Measurements from ENCODE around the gene BDNF. TPM values are rescaled to one million over a fixed set of nuclear protein-coding genes. Genes with fewer than 3 reads are reported as not detected.
"Not testable (repeated sequence)": the region's sequence is repeated elsewhere in the genome, so short reads cannot be mapped to it uniquely, and the experiment has no call there.

Gene BDNF
- total RNA-seq, 2 donors from 2014 or later: not detected

DNA sequence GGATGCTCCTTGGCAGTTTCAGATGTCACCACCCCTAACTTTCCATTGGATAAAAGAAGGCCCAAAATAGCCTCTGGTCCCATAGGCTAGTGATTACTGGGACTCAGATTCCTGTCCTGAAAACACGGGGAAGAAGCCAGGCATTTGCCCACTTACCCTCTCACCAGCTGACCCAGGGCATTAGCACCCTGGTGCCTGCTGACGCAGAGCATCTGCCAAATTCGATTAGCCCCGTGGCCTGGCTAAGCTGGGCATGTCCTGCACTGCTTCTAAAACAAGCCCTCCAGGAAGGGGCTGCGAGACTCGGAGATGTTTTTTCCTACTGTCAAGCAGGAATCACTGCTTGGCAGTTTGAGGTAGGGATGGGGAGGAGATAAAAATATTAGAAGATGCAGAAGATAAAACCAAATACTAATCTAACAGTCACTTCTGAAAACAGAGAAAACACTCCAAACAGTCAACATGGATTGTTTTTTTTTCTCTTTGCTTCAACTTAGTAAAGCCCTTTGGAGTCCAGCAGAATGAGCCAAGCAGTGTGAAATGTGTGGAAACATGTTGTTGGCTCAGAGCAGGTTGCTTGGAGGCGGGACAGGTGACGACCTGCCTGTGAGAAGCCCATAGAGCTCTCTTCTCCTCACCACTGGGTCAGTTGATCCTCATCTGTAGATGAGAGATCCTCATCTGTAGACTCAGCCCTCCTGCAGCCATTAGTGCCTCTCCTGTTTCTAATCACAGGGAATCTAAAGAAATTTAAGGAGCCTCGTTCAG, 54.0 kb downstream of the BDNF start:
- Mint-ChIP-seq H3K27me3 (no peaks in the 10 kb centered on the region), H3K36me3 (no peaks in the 10 kb centered on the region), H3K4me3 (no peak overlapping the region), H3K9me3 (peaks cover 5% of the 10 kb centered on the region), H3K27ac (no peak overlapping the region), H3K4me1 (ENCODE audit: low read depth in 2 of 2) (no peaks in the 10 kb centered on the region)
- ATAC-seq: no peak
- no peak for DNase-seq (ENCODE audit: low spot score)

DNA sequence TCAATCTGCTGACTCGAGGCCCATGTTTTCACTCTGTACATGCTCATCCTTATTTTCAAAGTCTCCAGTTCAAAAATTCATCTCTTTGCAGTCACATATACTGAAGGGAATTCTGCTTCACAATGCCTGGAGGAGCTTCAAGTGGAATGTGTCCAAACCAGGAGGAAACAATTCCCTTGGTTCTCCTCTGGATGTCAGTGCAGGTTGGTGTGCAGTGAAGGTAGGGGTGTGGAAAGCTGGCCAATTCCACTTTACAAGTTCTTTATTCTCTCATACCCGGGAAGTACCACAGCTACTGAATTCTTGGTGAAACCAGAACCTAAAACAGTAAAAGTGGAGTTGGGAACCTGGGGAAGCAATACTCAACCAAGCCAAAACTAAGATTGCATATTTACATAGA, 57.3 kb downstream of the BDNF start:
- H3K27ac Mint-ChIP-seq: no peak overlapping the region
- DNase-seq (ENCODE audit: low spot score) (no peak), ATAC-seq (no peak)
- no peaks in the 10 kb centered on the region for H3K4me1 Mint-ChIP-seq (ENCODE audit: low read depth in 2 of 2)
- H3K4me3 Mint-ChIP-seq: no peak overlapping the region
- peaks cover 5% of the 10 kb centered on the region for H3K9me3 Mint-ChIP-seq
- H3K27me3 Mint-ChIP-seq: no peaks in the 10 kb centered on the region
- no peaks in the 10 kb centered on the region for H3K36me3 Mint-ChIP-seq

DNA sequence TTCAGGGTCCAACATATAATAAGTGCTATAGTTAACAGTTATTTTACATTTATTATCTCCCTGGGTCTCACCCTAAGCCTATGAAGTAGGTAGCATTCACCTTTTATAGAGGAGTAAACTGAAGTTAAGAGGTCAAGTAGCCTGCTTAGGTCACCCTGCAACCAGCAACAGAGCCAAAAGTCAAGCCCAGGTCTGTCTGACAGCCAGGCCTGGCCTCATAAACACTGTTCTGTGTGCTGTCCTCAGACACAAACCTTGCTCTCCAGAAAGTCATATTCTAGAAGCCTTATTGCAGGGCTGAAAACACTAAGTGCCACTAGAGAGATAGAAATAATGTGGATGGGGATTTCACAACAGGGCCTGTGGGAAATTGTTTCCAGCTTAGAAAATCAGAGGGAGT, 59.3 kb downstream of the BDNF start:
- ATAC-seq (no peak), DNase-seq (ENCODE audit: low spot score) (no peak)
- Mint-ChIP-seq H3K36me3 (peaks cover 7% of the 10 kb centered on the region), H3K27me3 (no peaks in the 10 kb centered on the region), H3K4me1 (ENCODE audit: low read depth in 2 of 2) (no peaks in the 10 kb centered on the region), H3K9me3 (peaks cover 14% of the 10 kb centered on the region), H3K4me3 (no peak overlapping the region), H3K27ac (no peak overlapping the region)

DNA sequence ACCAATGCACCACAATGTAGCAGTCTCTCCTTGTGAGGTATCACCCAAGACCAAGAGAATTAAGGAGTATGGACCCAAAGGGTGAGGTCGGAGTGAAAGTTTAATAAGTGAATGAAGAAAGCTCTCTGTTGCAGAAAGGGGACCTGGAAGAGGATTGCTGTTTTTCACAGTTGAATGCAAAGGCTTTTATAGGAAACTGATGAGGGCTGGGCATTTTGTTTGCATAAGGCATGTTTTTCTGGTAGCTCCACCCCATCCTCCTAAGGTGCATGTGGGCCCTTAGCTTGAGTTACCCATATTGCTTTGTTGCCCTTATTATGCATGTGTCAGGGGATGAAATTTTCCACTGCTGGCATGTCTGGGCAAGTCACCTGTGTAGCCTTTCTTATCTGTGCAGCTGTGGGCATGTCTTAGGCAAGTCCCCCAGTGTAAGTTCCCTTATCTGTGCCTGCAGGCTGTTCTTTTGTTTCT, 64.7 kb downstream of the BDNF start:
- no peaks in the 10 kb centered on the region for H3K4me1 Mint-ChIP-seq (ENCODE audit: low read depth in 2 of 2)
- peaks cover 27% of the 10 kb centered on the region for H3K9me3 Mint-ChIP-seq
- no peak overlapping the region for H3K4me3 Mint-ChIP-seq
- DNase-seq (ENCODE audit: low spot score) (no peak), ATAC-seq (no peak)
- H3K36me3 Mint-ChIP-seq: peaks cover 7% of the 10 kb centered on the region
- H3K27me3 Mint-ChIP-seq: no peaks in the 10 kb centered on the region
- no peak overlapping the region for H3K27ac Mint-ChIP-seq

DNA sequence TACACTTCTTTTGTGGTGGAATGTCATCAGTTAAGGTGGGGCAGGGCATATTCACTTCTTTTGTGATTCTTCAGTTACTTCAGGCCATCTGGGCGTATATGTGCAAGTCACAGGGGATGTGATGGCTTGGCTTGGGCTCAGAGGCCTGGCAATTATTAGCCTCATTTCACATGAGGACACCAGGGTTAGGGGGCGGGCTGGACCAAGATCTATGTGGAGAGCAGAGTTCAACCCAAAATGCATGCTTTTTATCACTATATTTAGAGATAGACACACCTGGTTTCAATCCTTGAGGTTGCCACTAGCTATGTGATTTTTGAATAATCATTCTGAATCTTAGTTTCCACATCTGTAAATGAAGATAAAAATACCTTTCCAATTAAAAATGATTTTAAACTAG, 65.5 kb downstream of the BDNF start:
- not testable (repeated sequence) for H3K4me1 Mint-ChIP-seq (ENCODE audit: low read depth in 2 of 2); DNase-seq (ENCODE audit: low spot score); H3K27me3 Mint-ChIP-seq; H3K36me3 Mint-ChIP-seq; H3K27ac Mint-ChIP-seq; H3K4me3 Mint-ChIP-seq; ATAC-seq
- H3K9me3 Mint-ChIP-seq: peaks cover 31% of the 10 kb centered on the region

DNA sequence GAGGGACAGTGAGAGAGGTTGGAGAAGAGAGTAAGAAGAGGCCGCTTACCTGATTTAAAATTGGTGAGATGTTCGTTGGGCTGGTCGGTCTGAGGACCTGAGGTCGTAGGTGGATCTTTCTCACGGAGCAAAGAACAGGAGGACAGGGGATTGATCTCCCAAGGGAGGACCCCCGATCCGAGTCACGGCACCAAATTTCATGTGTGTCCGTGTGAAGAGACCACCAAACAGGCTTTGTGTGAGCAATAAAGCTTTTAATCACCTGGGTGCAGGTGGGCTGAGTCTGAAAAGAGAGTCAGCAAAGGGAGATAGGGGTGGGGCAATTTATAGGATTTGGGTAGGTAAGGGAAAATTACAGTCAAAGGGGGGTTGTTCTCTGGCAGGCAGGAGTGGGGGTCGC, 66.0 kb downstream of the BDNF start:
- H3K4me1 Mint-ChIP-seq (ENCODE audit: low read depth in 2 of 2); ATAC-seq; H3K36me3 Mint-ChIP-seq; H3K27me3 Mint-ChIP-seq; H3K4me3 Mint-ChIP-seq; H3K27ac Mint-ChIP-seq; DNase-seq (ENCODE audit: low spot score): not testable (repeated sequence)
- peaks cover 35% of the 10 kb centered on the region for H3K9me3 Mint-ChIP-seq

DNA sequence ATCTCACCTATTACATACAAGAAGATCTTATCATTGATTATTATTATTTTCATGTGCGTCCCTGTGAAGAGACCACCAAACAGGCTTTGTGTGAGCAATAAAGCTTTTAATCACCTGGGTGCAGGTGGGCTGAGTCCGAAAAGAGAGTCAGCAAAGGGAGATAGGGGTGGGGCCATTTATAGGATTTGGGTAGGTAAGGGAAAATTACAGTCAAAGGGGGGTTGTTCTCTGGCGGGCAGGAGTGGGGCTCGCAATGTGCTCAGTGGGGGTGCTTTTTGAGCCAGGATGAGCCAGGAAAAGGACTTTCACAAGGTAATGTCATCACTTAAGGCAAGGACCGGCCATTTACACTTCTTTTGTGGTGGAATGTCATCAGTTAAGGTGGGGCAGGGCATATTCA, 71.2 kb downstream of the BDNF start:
- H3K4me3 Mint-ChIP-seq; ATAC-seq; H3K4me1 Mint-ChIP-seq (ENCODE audit: low read depth in 2 of 2); DNase-seq (ENCODE audit: low spot score); H3K36me3 Mint-ChIP-seq; H3K27me3 Mint-ChIP-seq; H3K27ac Mint-ChIP-seq: not testable (repeated sequence)
- H3K9me3 Mint-ChIP-seq: peaks cover 28% of the 10 kb centered on the region

DNA sequence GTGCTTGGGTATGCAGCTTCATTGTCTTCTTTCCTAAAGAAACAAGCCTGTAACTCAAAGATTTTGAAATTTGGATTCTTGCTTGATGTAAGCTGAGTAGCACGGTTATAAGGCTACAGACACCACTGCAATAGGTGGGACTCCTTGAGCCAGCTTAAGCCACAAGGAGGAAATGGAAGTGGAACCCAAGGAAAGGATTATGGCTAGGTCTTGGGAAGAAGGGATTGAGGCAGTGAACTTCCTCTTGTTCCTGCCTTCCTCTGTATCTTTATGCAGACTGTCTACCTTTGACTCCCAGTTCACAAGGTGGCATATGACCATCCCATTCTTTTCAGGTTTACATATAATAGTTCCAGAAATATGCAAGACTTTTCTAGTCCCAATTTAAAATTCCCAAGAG, 72.3 kb downstream of the BDNF start:
- peaks cover 31% of the 10 kb centered on the region for H3K9me3 Mint-ChIP-seq
- no peaks in the 10 kb centered on the region for H3K4me1 Mint-ChIP-seq (ENCODE audit: low read depth in 2 of 2)
- no peaks in the 10 kb centered on the region for H3K36me3 Mint-ChIP-seq
- no peaks in the 10 kb centered on the region for H3K27me3 Mint-ChIP-seq
- no peak for DNase-seq (ENCODE audit: low spot score)
- no peak overlapping the region for H3K4me3 Mint-ChIP-seq
- H3K27ac Mint-ChIP-seq: no peak overlapping the region
- ATAC-seq: no peak

DNA sequence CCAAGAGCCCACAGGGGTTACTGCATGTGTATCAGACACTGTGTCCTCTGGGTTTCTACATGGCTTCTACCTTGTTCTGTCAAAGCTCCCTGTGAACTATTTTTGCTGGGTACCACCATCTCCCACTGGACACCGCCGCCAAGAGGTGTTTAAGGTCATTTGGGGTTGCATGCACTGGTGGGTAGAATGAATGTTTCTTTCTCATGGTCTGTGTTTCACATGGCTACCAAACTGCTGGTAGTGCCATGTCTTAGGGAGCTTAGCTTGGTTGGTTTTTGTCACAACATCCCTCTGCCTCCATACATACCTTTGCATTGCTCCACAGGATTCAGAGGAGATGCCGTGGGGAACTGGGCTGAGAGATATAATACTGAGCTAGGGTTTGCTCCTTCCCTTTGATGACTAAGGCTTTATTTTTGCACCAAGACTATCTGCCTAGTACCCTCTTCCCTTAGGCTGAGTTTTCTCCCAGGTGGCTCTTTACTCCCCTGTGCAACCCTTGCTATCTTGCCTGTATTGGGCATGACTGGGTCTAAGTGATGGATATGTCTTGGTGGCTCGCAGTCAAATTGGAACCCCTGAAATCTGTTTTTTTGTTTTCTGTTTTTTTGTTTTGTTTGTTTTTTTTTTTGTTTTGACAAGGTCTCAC, 73.2 kb downstream of the BDNF start:
- Mint-ChIP-seq H3K4me3 (no peak overlapping the region), H3K9me3 (peaks cover 29% of the 10 kb centered on the region), H3K27ac (no peak overlapping the region), H3K4me1 (ENCODE audit: low read depth in 2 of 2) (no peaks in the 10 kb centered on the region), H3K36me3 (no peaks in the 10 kb centered on the region), H3K27me3 (no peaks in the 10 kb centered on the region)
- ATAC-seq: no peak
- DNase-seq (ENCODE audit: low spot score): no peak

DNA sequence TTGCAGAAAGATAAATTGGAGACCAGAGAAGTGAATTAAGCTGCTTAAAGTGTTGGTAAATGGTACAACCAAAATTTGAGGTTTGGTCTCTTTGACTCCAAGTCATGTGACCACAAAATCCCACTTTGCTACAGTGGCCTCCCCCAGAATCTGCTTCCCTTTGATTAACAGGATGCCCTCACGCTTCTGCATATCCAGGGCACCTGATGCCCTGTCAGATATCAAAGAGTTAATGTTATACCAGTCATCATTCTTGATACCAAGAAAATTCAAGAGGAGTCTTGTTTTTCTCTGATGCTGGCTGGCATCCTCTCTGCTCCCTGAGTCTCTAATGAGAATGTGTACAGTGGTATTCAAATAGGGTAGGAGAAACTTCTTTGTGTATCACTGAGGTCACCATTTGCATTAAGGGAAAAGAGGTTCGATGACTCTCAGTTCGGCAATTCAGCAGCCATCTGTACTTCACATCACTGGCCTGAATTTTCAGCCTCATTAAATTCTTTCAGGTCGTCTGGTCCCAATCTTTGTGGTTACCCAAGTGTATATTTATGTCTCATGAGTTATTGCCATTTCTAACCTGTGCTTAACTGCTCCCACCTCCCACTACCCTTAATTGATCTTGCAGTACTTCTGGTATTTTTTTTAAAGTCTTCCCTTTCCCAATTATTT, 73.9 kb downstream of the BDNF start:
- DNase-seq (ENCODE audit: low spot score): no peak
- no peak overlapping the region for H3K27ac Mint-ChIP-seq
- ATAC-seq: no peak
- no peaks in the 10 kb centered on the region for H3K27me3 Mint-ChIP-seq
- H3K36me3 Mint-ChIP-seq: no peaks in the 10 kb centered on the region
- no peaks in the 10 kb centered on the region for H3K4me1 Mint-ChIP-seq (ENCODE audit: low read depth in 2 of 2)
- no peak overlapping the region for H3K4me3 Mint-ChIP-seq
- peaks cover 27% of the 10 kb centered on the region for H3K9me3 Mint-ChIP-seq

DNA sequence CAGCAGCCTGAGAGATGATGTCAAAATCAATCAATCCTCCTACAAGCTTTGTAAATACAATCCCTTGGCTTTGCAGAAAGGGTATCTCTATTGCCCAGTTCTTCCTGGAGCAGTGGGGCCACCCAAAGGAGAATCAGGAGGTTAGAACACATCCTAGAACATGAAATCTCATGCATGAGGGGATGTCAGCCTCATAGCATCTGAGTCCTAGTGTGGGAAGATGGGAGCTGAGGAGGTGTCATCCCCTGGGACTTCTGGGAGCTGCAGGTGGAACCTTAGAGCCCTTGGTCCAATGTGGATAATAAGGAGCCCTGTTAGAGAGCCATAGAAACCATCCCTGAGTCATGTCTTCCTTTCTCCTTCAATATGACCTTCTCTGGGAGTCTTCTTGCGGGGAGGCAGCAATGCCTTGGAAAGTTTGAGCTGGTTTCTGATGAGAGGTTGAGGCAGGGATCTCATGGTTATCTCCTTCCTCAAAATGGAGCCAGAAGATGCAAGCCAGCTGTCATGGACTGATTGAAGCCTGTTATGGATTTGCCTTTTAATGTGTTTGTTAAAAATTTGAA, 74.8 kb downstream of the BDNF start:
- H3K27ac Mint-ChIP-seq: no peak overlapping the region
- H3K9me3 Mint-ChIP-seq: peaks cover 18% of the 10 kb centered on the region
- DNase-seq (ENCODE audit: low spot score) (no peak), ATAC-seq (no peak)
- no peaks in the 10 kb centered on the region for H3K4me1 Mint-ChIP-seq (ENCODE audit: low read depth in 2 of 2)
- no peaks in the 10 kb centered on the region for H3K27me3 Mint-ChIP-seq
- H3K4me3 Mint-ChIP-seq: no peak overlapping the region
- H3K36me3 Mint-ChIP-seq: no peaks in the 10 kb centered on the region

DNA sequence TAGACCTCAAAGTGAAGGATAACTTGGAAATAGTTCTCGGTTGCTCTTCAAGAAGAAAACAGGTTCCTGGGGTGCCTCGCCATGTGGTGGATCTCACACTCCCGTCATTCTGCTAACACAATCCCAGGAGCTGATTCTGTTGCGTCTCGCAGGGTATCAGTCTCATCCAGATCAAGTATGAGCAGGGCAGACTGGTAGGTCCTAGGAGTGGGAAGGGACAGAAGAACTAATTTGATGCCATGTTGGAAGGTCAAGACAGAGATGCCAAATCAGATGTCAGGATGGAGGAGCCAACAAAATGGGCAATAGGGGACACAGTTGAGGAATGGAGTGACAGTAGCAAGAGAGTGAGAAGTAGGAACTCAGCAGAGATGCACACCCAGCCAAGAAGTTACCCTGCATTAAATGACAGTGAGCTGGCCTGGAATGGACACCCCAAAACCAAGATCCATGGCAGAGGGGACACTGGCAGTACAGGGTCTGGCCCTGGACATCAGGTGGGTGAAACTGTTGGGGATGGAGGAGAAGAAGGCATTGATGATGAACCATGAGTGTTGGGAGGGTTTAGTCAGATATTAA, 76.2 kb downstream of the BDNF start:
- Mint-ChIP-seq H3K4me3 (no peak overlapping the region), H3K27ac (no peak overlapping the region), H3K9me3 (peaks cover 13% of the 10 kb centered on the region), H3K36me3 (no peaks in the 10 kb centered on the region), H3K27me3 (no peaks in the 10 kb centered on the region), H3K4me1 (ENCODE audit: low read depth in 2 of 2) (no peaks in the 10 kb centered on the region)
- ATAC-seq (no peak), DNase-seq (ENCODE audit: low spot score) (no peak)

DNA sequence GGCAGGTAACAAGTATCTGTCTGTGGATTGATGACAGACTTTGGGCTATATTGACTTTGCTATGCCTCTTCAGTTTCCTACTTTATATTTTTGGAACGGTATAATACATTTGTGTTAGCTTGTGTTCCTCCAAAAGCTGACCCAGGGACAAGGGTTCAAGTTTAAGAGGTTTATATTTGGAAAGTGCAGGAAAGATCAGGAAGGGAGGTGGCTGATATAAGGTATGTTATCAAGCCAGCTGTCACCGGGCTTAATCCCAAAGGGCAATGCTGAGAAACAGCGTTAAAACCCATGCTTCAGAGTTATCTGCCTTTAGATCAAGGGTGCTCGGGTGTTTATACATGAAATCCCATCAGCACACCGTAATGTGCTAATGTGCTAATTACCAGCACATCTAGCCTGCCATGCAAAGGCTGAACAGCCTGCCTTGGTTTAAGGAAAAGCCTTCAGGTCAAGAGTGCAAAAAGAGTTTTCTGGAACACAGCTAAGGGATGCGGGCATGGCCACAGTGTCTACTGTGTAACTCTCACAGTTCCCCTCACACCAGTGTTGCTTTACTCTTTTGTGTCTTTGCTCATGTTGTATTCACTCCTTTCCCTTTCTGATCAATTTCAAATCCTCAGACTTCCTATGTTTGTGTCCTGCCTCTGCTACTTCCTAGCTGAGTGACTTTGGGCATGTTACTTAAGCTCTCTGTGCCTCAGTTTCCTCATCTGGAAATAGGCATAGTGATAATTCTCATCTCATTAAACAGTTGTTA, 77.5 kb downstream of the BDNF start:
- H3K27ac Mint-ChIP-seq: no peak overlapping the region
- H3K27me3 Mint-ChIP-seq: no peaks in the 10 kb centered on the region
- H3K4me3 Mint-ChIP-seq: no peak overlapping the region
- H3K36me3 Mint-ChIP-seq: no peaks in the 10 kb centered on the region
- ATAC-seq (no peak), DNase-seq (ENCODE audit: low spot score) (no peak)
- H3K9me3 Mint-ChIP-seq: peaks cover 13% of the 10 kb centered on the region
- H3K4me1 Mint-ChIP-seq (ENCODE audit: low read depth in 2 of 2): no peaks in the 10 kb centered on the region

Data from natural killer cell treated with Interleukin-12 subunit alpha and Interleukin-12 subunit beta and Interleukin-15 and Interleukin-18, amount 100 ng/mL, for 72 hours (primary cell).